GM20000 (cell line): ENCODE data around the gene BRIP1.
"Not testable (repeated sequence)": the region's sequence is repeated elsewhere in the genome, so short reads cannot be mapped to it uniquely, and the experiment has no call there.

ENCODE experiments used
- DNase-seq: peaks from one replicate; pipeline ENCODE4 v3.0.0; 2012; ENCODE audit warnings: low spot score
- CTCF ChIP-seq: IDR thresholded peaks from 2 replicates; pipeline ENCODE4 v1.5.1; 2012; ENCODE audit warnings: mild to moderate bottlenecking, control low read depth; ENCODE audit errors: extremely low read depth, missing control alignments

The BRIP1 gene

GRCh38 chr17:61670691-61671090 is 192.6 kb downstream of the BRIP1 start:
- TF ChIP-seq CTCF, result no peak
- DNase-seq, result no peak

GRCh38 chr17:61669522-61669921 is 193.8 kb downstream of the BRIP1 start:
- no peak for DNase-seq
- TF ChIP-seq CTCF, result no peak

GRCh38 chr17:61668486-61668885 is 194.8 kb downstream of the BRIP1 start:
- no peak for DNase-seq
- TF ChIP-seq CTCF, result no peak

GRCh38 chr17:61666406-61667088 is 196.8 kb downstream of the BRIP1 start:
- not testable (repeated sequence) for DNase-seq

DNA sequence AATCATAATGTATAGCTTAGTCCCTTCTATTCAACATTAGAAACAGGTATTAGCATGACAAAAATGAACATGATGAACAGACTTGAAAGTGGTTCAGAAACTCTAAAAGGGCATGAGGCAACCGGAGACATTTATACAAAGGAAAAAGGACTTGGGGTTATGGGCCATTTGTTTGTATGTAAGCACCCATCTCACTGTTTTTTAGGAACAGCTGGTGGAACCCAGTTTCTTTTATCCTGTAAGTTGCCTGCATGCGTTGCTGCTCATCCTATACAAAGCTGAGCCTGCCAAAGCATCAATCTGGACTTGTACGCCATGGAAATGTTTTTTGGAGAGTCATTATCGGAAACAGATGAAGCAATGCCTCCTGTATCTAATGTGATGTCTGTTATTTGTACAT is 200.0 kb downstream of the BRIP1 start:
- DNase-seq, result no peak
- no peak for TF ChIP-seq CTCF

DNA sequence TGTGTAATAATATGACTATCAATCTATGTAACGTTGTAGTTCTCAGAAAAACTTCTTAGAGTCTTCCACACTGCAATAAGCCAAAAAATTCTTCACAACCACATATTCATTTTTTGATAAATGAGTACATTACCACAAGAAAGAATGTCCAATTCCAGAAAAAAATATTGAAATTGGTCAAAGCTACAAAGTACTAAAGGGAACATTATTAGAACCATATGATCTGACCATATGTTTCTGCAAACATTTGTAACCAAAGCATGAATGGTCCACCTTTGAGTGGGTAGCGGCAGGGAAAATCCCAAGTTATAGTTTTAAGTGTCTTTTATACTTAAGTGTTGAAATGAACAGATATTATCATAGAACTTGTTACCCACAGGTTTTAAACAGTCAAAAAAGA is 200.6 kb downstream of the BRIP1 start:
- no peak for DNase-seq
- no peak for TF ChIP-seq CTCF

DNA sequence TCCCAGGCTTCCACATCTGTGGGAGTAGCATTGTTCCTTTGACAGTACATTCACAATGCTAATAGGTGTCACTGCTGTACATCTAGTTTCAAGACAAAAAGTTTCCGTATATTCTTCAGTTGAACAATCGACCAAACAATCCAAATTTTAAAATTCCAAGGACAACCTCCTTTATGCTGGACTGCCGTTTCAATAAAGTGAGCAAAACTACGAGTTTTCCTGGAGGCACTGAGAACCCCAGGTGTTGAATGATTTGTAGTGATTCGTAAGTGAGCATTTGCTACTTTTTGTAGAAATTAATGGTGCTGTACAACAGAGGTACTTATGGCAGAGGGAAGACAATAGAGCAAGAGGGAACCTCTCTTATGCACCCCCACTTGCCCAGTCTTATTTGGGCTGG is 201.1 kb downstream of the BRIP1 start:
- no peak for DNase-seq
- TF ChIP-seq CTCF, result no peak

GRCh38 chr17:61660746-61661485 is 202.4 kb downstream of the BRIP1 start:
- DNase-seq, result no peak
- TF ChIP-seq CTCF, result no peak
